Measurements from ENCODE around the gene PSMA1. TPM values are rescaled to one million over a fixed set of nuclear protein-coding genes. Genes with fewer than 3 reads are reported as not detected.

The PSMA1 gene
- total RNA-seq, 1 donor from 2014 or later: 128 TPM

GRCh38 chr11:14546672-14547071 is 26.5 kb upstream of the PSMA1 start:
- H3K4me3 ChIP-seq: no peak overlapping the region
- no peaks in the 10 kb centered on the region for H3K9me3 ChIP-seq
- no peak overlapping the region for H3K27ac ChIP-seq
- no peaks in the 10 kb centered on the region for H3K36me3 ChIP-seq
- no peak for TF ChIP-seq CTCF (IDR thresholded peaks at IDR 0.05)
- ATAC-seq (no peak), DNase-seq (no peak)
- H3K27me3 ChIP-seq: no peaks in the 10 kb centered on the region
- H3K4me1 ChIP-seq: peaks cover 7% of the 10 kb centered on the region
- intact Hi-C loops (cut with DNase I): no loop called here

- H3K4me1 ChIP-seq: peaks cover 18% of the 10 kb centered on the region
- ATAC-seq: peak; percentile 54
- no peaks in the 10 kb centered on the region for H3K27me3 ChIP-seq
- H3K36me3 ChIP-seq: no peaks in the 10 kb centered on the region
- no peak for DNase-seq
- H3K9me3 ChIP-seq: no peaks in the 10 kb centered on the region
- H3K4me3 ChIP-seq: no peak overlapping the region
- no peak overlapping the region for H3K27ac ChIP-seq
- no peak for TF ChIP-seq CTCF (IDR thresholded peaks at IDR 0.05)
- intact Hi-C loops (cut with DNase I): no loop called here
Measured at GRCh38 chr11:14544611-14545010, 24.4 kb upstream of the PSMA1 start.

- ATAC-seq (no peak), DNase-seq (no peak)
- Histone ChIP-seq H3K4me3 (no peak overlapping the region), H3K27ac (no peak overlapping the region), H3K4me1 (peaks cover 24% of the 10 kb centered on the region), H3K36me3 (no peaks in the 10 kb centered on the region), H3K9me3 (no peaks in the 10 kb centered on the region), H3K27me3 (no peaks in the 10 kb centered on the region)
- intact Hi-C loops (cut with DNase I): no loop called here
- TF ChIP-seq CTCF (IDR thresholded peaks at IDR 0.05): no peak
Measured at GRCh38 chr11:14543260-14543659, 23.1 kb upstream of the PSMA1 start.

- Histone ChIP-seq H3K4me1 (peaks cover 30% of the 10 kb centered on the region), H3K27me3 (no peaks in the 10 kb centered on the region), H3K9me3 (no peaks in the 10 kb centered on the region), H3K27ac (no peak overlapping the region), H3K4me3 (no peak overlapping the region), H3K36me3 (no peaks in the 10 kb centered on the region)
- ATAC-seq: peak; percentile 24
- no peak for TF ChIP-seq CTCF (IDR thresholded peaks at IDR 0.05)
- DNase-seq: no peak
- intact Hi-C loops (cut with DNase I): no loop called here
Measured at GRCh38 chr11:14542324-14542723, 22.1 kb upstream of the PSMA1 start.

GRCh38 chr11:14541192-14541947 is 21.2 kb upstream of the PSMA1 start:
- H3K36me3 ChIP-seq: no peaks in the 10 kb centered on the region
- H3K9me3 ChIP-seq: no peaks in the 10 kb centered on the region
- peak overlapping the region; percentile 75 for H3K27ac ChIP-seq
- no peak overlapping the region for H3K4me3 ChIP-seq
- ATAC-seq: peak; percentile 70
- TF ChIP-seq CTCF (IDR thresholded peaks at IDR 0.05): no peak
- intact Hi-C loops (cut with DNase I): no loop called here
- peaks cover 31% of the 10 kb centered on the region for H3K4me1 ChIP-seq
- H3K27me3 ChIP-seq: no peaks in the 10 kb centered on the region
- DNase-seq: no peak

All from upper lobe of right lung (tissue), 1 donor.